Activated CD4-positive, CD25-positive, alpha-beta regulatory T cell treated with anti-CD3 and anti-CD28 coated beads, Interleukin-2, amount 50 U/mL, for 24 hours (primary cell): ENCODE data around the gene CD300E.
"Not testable (repeated sequence)": the region's sequence is repeated elsewhere in the genome, so short reads cannot be mapped to it uniquely, and the experiment has no call there.

Source experiments
- ATAC-seq, 2 donors: fragments of 150-1000 bp; cut with Tn5 transposase; one replicate each; pipeline ENCODE4 v1.10.0; 2021; ENCODE audit warnings: mild to moderate bottlenecking in 1 of 2, moderate library complexity in 1 of 2

The CD300E gene

GRCh38 chr17:74633326-74633725, 9.8 kb upstream of the CD300E start:
- ATAC-seq = no peak

GRCh38 chr17:74632617-74633016, 9.1 kb upstream of the CD300E start:
- ATAC-seq = no peak

GRCh38 chr17:74631468-74632450, 8.2 kb upstream of the CD300E start:
- no peak for ATAC-seq

GRCh38 chr17:74630251-74630650, 6.7 kb upstream of the CD300E start:
- ATAC-seq = not testable (repeated sequence)

- ATAC-seq = no peak
Measured at GRCh38 chr17:74625661-74626060, 2.1 kb upstream of the CD300E start.

GRCh38 chr17:74624131-74624530, 593 bp upstream of the CD300E start:
- no peak for ATAC-seq

- no peak for ATAC-seq
Measured at GRCh38 chr17:74619077-74619673, 4.4 kb downstream of the CD300E start.

- ATAC-seq = no peak
Measured at GRCh38 chr17:74618451-74618850, 5.1 kb downstream of the CD300E start.

GRCh38 chr17:74616696-74617095, 6.8 kb downstream of the CD300E start:
- no peak for ATAC-seq

- no peak for ATAC-seq
Measured at GRCh38 chr17:74612046-74612445, 11.5 kb downstream of the CD300E start.

- no peak for ATAC-seq
Measured at GRCh38 chr17:74610108-74610507, 13.4 kb downstream of the CD300E start.

- ATAC-seq = no peak
Measured at GRCh38 chr17:74608511-74608910, 15.0 kb downstream of the CD300E start.

- ATAC-seq = no peak
Measured at GRCh38 chr17:74607221-74607620, 16.3 kb downstream of the CD300E start.

- no peak for ATAC-seq
Measured at GRCh38 chr17:74606050-74606449, 17.5 kb downstream of the CD300E start.

GRCh38 chr17:74605361-74605760, 18.2 kb downstream of the CD300E start:
- ATAC-seq = no peak

- no peak for ATAC-seq
Measured at GRCh38 chr17:74604761-74605160, 18.8 kb downstream of the CD300E start.

- no peak for ATAC-seq
Measured at GRCh38 chr17:74604200-74604599, 19.3 kb downstream of the CD300E start.

- ATAC-seq = no peak
Measured at GRCh38 chr17:74603746-74604145, 19.8 kb downstream of the CD300E start.

- no peak for ATAC-seq
Measured at GRCh38 chr17:74603037-74603635, 20.4 kb downstream of the CD300E start.

GRCh38 chr17:74601944-74602572, 21.5 kb downstream of the CD300E start:
- no peak for ATAC-seq

GRCh38 chr17:74599448-74599939, 24.0 kb downstream of the CD300E start:
- no peak for ATAC-seq

GRCh38 chr17:74599023-74599399, 24.5 kb downstream of the CD300E start:
- no peak for ATAC-seq
